Measurements from ENCODE around the gene SEC22A.

The SEC22A gene

DNA sequence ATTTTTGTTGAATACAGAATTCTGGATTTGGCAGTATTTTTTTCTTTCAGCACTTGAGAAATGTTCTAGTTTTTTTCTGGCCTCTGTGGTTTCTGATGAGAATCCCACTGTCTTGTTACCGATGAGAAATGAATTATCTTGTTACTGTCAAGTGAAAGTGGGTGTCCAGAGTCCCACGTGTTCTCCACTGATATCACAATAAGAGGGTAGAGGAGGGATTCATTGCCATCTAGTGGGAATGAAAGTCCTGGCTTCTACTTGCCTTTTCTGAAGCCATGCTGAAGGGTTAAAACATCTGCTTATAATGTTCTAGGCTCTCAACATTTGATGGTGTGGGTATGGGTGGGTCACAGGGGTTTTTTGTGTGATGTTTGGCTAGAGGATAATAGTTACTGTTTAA lies 66.1 kb downstream of the SEC22A start:
- DNase-seq (ENCODE audit: low spot score): peak; percentile 42

DNA sequence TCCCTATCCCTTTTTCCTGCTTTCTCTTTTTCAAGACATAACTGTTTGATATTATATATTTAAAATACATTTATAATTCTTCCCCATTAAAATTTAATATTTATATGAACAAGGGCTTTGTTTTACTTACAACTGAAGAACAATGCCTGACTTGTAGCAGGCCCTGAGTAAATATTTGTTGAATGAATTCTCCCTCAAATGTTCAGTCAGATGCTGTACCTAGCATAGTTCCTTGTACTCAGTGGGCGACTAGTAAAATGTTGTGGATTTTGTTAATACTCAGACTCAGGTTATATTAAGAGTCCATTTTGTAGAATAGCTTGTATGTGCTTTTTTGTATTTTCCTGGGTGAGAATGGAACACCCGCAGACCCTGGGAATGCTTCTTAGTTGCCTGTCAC lies 69.1 kb downstream of the SEC22A start:
- DNase-seq (ENCODE audit: low spot score): no peak

DNA sequence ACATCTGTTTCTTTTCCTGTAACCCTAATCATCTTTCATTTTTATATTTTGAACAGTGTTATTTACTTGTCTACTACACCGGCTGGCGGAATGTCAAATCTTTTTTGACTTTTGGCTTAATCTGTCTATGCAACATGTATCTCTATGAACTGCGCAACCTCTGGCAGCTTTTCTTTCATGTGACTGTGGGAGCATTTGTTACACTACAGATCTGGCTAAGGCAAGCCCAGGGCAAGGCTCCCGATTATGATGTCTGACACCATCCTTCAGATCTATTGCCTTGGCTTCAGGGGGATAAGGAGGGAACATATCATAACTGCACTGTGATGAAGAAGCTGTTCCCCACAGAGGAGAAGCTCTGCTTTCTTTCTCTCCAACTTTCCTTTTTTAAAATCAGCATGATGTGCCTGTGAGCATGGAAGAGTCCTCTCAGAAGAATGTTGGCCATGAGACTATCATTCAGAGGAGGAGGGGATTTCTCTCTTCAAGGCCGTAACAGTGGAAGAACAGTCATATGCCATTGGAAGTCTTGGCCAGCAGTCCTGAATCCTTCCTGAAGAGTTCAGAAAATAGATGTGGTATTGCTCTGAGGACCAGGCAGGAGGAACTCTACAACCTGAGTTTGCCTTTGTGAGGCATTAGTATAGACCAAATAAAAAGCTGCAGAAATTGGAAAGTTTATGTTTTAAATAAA lies 69.9 kb downstream of the SEC22A start:
- no peak for DNase-seq (ENCODE audit: low spot score)

DNA sequence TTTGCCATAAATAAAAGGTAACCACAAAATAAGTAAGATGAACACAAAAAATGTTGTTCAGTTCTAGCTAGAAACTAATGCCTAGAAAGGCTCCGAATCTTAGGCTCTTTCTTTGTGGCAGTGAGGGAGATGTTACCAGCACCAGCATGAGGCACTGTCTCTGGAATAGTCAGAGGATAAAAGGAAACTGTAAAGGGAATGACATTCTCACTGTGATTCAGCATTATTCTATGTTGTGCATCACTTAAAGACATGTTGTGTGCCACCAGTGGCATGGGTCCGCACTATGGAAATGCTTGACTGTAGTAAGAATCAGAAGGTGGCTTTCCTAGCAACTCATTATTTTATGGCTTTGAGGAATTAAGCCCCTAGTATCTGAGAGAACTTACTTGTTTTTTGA lies 70.8 kb downstream of the SEC22A start:
- no peak for DNase-seq (ENCODE audit: low spot score)

DNA sequence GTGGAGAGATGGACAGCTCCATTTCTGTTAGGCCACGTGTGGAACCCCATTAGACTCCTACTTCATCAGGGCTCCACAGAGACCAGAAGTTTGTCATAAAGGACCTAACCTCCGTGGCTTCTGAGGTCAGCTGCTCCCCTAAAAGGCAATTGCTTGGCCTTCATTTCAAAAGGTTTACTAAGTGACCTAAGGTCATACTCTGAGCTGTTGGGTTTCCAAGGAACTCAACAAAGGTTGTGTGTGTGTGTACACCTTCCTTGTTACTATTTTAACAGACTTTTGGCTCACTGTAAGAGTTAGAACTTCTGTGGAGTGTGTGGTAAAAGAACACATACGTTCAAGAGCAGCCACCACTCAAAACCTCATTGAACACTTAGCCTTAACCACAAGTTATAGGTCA lies 73.9 kb downstream of the SEC22A start:
- DNase-seq (ENCODE audit: low spot score): no peak

DNA sequence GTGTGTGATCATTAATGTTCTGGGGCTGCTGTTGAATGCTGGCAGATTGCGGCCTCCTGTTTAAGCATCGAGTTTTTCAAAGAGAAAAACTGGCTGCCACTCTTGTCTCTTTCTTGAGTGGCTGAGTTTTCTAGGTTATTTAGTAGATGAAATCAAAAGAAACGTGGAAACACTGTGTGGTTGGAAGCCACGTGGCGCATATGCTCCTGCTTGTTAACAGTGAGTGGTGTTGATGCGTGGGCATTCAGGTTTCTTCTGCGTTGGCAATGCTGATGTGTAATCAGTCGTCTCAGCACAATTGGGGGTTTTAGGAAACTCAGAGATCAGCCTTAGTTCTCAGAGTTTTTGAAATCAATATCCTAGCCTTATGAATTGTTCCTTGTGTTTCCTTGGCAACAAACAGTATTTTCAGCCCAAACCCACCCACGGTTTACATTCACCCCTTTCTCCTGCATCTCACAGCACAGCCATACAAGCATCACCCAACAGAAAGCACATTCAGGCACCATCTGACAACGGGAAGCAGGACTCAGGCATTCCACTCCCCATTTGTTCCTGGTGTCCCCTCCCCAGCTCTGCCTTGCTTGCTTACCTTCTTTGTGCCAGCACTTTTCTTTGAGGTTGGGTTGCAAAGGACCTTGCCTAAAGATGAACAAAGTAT lies 74.7 kb downstream of the SEC22A start:
- no peak for DNase-seq (ENCODE audit: low spot score)

DNA sequence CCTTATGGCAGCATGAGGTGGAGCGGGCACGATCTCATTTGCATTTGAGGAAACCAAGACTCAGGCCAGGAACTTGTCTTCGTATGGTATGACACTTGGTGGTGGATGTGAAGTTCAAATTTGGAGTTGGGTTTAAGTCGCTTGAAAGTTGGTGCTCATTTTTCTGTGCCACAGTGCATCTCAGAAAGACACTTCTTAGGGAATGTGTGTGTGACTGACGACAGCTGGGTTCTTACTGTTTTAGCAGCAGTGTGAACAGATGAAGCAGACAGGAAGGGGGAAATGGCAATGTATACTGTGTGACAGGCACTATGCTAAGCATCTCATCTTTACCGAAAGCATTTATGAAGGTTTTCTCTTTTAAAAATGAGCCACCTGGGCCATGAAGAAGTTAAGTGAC lies 75.4 kb downstream of the SEC22A start:
- DNase-seq (ENCODE audit: low spot score): no peak

DNA sequence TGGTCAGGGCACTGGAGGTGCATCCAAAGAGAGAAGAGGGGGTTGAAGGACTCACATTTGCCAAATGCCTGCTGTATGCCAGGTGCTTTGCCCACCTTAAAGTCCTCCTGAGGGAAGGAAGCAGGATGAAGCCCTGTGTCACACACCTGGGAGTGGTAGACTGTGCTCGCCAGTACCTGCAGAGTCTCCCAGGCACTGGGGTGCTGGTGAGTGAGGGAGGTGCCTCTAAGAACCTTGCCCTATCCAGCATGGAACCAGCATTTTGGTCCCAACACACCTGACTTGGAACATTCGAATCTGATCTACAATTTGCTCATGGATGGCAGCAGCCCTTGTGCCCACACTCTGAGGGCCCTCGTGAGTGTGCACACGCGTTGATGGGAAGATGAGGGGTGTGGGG lies 76.7 kb downstream of the SEC22A start:
- no peak for DNase-seq (ENCODE audit: low spot score)

DNA sequence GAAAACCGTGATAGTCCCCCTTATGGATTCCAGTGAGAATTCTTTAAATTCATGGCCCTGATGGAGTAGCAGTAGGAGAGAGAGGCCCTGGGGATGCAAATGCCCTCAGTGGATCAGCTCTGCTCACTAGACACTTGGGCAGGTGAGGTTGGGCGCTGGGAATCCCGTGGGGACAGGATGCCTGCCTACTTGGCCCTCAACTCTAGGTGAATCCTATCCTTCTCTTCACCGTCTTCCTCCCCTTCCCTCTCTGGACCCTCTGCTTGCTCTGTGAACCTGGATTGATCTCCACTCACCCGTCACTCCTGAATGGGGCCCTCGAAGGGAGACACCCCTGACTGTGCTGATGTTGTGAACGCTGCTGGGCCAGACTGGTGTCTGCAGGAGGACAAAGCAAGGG lies 77.4 kb downstream of the SEC22A start:
- no peak for DNase-seq (ENCODE audit: low spot score)

DNA sequence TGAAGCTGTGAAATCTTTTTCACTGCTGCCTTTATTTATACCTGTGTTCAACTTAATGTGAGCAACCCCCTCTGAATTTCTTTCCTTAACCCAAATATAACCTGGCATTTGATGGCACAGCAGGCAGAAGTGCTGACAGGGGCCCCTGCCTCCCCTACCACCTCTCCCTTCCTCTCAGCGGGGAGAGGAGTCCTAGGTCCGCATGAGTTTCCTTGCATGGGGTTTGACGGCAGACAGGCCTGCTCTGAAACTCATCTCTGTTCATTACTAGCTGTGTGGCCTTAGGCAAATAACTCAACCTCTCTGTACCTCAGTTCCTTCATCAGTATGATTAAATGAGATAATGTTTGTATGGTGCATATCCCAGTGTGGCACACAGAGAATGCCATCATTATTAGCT lies 79.7 kb downstream of the SEC22A start:
- DNase-seq (ENCODE audit: low spot score): no peak

DNA sequence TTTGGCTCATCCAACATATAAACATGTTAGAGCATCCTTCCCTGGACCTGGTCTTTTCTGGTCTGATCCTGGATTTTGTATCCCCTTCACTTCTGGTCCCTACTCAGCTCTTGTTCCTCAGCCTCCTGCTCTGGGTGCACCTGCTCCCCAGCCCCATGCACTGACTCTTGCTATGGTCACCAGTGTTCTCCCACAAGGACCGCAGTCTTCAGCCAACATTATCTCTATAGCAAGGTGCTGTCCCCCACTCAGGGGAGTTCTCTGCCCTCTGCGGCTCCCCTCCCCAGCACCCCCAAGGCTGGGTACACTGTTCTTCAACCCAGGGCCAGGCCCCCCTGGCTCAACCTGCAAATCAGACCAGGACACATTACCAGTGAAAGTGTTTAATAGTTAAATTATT lies 80.2 kb downstream of the SEC22A start:
- DNase-seq (ENCODE audit: low spot score): no peak

DNA sequence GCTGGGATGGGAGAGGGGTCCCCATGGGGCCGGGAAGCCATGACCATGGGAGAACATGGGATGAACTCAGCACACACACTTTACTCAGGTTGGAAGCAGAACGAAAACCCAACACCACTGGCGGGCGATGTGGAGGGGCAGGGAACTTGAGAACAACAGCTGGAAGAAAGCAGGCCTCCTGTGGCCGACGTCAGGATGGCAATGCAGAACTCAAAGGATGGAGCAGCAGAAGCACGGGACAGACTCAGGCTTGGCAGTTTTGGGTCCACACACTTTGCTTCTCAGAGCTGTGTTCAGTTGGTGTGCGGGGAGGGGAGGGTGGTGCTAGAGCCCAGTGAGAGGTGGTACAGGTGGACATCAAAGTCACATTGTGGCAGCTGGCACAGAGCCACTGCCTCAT lies 80.7 kb downstream of the SEC22A start:
- no peak for DNase-seq (ENCODE audit: low spot score)

DNA sequence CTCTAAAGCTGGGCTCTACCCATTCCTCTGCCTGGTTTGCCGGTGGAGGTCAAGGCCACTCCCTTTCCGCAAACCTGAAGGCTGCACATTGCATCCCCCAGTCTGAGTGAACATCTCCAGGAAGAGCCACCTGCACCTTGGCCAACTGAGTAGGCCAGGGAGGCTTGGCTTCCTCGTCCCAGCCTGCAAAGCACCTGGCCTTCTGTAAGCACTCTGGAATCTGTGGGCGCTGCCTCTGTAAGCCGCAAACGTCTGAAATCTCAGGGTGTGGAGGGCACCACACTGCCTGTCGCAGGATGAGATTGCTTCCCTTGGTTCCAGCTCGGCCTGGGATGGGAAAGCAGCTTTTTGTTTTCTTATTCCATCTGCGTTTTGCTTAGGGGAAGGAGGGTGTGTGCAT lies 81.3 kb downstream of the SEC22A start:
- no peak for DNase-seq (ENCODE audit: low spot score)

DNA sequence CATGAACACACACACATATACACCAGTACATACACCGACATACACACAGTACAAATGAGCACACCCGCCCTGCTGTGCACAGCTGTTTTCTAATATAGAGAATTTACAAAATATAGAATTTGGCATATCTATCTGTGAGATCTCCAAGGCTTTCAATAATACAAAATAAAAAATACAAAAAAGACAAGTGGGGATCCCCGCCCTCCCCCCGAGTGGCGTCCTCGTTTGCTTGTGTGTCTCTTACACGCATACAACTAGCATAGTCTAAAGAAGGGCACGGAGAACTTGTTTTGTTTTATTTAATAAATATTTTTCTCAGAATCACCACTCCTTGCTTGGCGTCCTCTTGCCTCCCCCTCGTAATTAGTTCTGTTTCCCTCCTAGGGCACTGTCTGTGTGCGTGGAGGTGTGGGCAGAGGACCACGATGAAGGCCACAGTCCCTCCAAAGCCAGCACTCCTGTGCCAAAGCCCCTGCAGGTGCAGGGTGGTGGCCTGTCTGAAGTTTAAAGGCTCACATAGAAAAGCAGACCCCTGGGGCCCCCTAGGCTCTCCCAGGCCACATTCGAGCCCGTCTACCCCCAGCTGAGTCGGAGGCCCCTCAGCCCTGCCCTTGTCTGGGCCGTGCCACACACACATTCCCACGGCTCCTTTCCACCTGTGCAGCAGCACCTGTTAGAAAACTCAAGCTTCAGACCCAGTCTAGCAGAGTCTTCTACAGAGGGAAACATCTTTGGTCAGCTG lies 82.1 kb downstream of the SEC22A start:
- DNase-seq (ENCODE audit: low spot score): no peak

DNA sequence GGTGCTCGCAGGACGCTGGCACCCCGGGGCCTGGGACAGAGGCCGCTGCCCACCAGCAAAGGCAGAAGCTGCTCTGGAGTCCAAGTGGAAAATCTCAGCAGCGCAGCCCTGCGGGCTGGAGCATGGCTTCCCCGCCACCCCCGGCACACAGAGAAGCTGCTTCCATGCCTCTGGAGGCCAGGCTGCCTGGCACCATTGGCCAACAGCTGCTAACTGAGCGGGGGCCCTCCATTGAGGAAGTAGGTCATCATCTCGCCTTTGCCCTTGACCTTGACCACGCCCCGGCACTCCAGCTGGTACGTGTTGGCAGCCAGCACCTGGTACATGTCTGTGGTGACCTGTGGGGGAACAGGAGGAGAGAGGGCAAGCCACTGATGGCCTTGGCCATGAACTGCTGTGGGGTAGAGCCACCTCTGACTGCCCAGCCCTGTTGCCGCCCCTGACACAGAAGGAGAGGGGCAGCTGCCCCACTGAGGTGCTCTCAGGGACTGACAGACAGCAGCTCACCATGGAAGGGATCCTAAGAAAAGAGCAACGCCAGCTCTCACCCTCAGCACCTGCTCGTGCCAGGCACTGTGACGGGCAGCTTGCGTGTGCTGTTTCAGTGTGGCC lies 82.8 kb downstream of the SEC22A start:
- DNase-seq (ENCODE audit: low spot score): no peak

DNA sequence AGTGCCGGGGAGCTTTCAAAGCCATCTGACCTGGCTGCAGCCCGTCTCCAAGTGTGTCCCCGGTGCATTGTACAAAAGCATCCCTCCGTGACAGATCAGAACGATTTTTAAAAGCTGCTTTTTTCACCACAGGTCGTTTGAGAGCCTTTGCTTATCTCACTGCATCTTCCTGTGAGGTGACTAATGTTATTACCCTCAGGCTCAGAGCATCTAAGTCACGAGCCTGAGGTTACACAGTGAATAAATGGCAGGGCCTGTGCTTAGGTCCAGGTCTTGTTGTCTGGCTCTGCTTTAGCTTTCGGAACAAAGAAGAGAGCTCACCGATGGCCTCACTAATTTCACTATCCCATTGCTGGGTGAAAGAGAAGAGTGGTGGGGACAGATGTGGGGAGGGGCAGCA lies 83.3 kb downstream of the SEC22A start:
- DNase-seq (ENCODE audit: low spot score): no peak

DNA sequence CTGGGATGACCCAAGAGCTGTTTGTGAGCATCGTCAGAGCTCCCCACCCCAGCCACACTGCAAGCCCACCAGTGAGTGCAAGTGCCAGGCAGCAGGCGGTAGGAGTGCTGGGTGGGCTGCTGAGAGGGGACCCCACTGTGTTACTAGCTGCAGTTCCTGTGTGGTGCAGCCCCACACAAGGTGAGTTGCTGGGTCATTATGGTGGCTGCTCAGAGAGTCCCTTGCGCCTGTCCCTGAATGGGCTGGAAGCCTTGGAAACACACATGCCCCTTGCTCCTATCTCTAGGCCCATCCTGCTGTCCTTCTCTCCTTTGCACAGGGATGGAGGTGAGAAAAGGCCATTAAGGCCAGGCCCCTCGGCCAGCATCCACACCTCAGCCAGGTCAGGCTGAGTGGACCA lies 83.7 kb downstream of the SEC22A start:
- DNase-seq (ENCODE audit: low spot score): no peak

DNA sequence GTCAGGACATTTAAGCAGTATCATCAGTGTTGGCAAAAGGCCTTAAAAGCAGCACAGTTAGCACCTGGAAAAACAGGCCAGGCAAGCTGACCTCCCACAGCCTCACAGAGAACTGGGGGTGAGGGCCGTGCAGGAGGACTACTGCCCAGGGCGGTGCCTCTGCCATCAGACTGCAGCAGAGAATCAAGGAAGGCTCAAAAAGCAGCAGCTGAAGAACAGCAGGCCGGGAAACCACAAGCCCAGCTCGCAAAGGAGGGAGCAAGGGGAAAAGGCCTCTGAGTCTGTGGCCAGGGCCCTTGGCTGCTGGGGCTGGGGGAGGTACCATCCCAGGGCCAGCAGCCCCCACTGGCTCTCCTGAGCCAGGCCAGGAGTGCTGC lies 84.2 kb downstream of the SEC22A start:
- DNase-seq (ENCODE audit: low spot score): no peak

DNA sequence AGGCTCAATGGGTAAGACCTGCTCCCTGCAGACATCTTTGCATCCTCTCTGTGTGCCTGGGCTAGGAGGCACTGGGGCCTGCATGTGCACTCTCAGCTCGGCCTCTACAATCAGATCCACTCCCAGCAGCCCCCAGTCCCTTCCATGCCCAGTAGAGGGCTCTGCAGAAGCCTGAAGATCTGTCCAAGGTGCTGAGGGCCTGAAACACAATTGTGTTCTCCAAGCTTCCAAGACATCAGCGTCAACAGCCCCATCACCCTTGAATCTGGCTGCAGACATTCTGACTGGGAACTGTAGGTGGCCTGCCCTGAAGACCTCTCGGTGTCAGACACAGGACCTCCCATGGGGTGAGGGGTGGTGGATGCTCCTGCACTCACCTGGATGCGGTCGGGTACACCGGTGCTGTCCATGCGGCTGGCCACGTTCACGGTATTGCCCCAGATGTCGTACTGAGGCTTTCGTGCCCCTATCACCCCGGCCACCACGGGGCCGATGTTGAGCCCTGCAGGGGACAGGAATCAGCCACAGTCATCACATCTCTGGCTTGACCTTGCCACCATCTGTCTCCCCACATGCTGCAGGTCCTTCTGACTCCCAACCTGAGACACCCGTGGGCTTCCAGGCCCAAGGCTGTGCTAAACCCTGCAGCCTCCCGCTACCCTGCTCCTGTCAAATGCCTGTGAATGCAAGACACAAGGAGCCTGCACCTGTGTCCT lies 84.7 kb downstream of the SEC22A start:
- DNase-seq (ENCODE audit: low spot score): peak; percentile 32

DNA sequence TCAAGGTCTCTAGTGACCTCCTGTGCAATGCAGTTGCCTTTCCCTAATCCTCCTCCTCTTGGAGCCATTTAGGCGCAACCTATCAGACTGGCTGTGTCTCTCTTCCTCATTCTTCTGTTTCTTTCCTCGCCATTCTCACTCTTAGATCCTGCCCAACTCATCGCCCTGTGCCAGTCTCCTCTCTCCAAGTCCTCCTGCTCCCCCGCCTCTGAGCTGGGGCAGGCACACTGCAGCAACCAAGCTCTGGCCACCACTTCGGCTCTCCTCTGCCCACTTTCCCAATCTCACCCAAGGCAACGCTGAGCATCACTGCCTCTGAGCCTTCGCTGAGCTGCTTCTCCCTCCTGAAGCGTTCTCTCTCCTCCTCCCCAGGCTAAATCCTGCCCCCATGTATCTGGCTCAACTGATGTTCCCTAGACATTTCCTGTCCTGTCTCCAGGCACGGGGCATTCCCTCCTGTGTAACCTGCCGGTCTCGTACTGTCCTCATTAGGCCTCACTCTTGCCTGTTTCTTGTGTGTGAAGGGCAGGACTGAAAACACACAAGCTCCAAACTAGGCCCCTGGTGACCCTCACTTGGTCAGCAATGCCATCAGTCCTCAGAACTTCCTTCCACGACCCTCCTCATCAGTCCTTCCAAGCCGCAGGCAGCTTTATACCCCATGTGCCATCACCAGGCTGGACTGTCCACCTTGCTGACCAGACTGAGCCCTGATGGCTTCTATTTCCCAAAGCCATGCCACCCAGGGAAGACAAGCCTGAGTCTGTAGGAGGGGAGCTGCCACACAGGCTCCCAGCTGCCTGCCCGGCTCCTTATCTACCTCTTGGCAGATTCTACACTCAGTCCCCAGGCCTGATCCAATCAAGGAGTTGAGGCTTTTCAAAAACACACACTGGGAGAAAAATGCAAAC lies 85.6 kb downstream of the SEC22A start:
- DNase-seq (ENCODE audit: low spot score): no peak

DNA sequence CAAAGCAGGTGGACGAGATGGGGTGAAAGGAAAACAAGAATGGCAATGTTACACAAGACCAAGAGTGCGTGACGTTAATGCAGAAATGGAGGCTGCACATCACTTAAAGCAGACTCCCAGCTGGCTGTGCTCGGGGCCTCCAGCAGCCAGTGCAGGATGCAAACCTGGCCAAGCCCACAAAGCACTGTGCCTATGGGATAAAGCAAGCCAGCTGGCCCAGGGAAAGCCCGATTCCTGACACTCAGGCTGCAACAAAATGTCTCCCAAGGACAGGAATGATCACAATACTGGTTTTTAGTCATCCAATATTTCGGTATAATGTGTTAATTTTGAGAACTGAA lies 86.2 kb downstream of the SEC22A start:
- no peak for DNase-seq (ENCODE audit: low spot score)

All from hematopoietic multipotent progenitor cell treated with erythropoietin and hydrocortisone succinate and interleukin-3 and kit ligand, for 15 days (in vitro differentiated cells).